GM12864 (cell line): ENCODE results near the gene AGPAT3.

Experiments
- DNase-seq: peaks from one replicate; pipeline ENCODE4 v3.0.0-alpha.2; 2011; ENCODE audit warnings: low read depth
- H3K4me3 ChIP-seq: 2 replicates; pipeline ENCODE4 v1.5.1; 2011; ENCODE audit warnings: mild to moderate bottlenecking, low read depth, low read length, control low read depth
- CTCF ChIP-seq: IDR thresholded peaks from 2 replicates; pipeline ENCODE4 v1.5.1; 2011; ENCODE audit warnings: low read depth, mild to moderate bottlenecking, moderate library complexity, low read length, control low read depth, inconsistent platforms; ENCODE audit errors: missing control alignments

AGPAT3 gene

GRCh38 chr21:43827015-43827611, 37.9 kb upstream of the AGPAT3 start:
- TF ChIP-seq CTCF = no peak
- DNase-seq = no peak
- H3K4me3 ChIP-seq = no peak overlapping the region

- no peak for TF ChIP-seq CTCF
- DNase-seq = no peak
Measured at GRCh38 chr21:43829161-43829560, 35.9 kb upstream of the AGPAT3 start.

GRCh38 chr21:43829575-43830119, 35.4 kb upstream of the AGPAT3 start:
- H3K4me3 ChIP-seq = no peak overlapping the region
- no peak for DNase-seq
- no peak for TF ChIP-seq CTCF

More at GRCh38 chr21:43829161-43829560, 35.9 kb upstream of the AGPAT3 start:
- no peak overlapping the region for H3K4me3 ChIP-seq

- no peak for DNase-seq
- no peak for TF ChIP-seq CTCF
- no peak overlapping the region for H3K4me3 ChIP-seq
Measured at GRCh38 chr21:43832158-43832550, 32.9 kb upstream of the AGPAT3 start.

- no peak for TF ChIP-seq CTCF
- DNase-seq = no peak
- H3K4me3 ChIP-seq = no peak overlapping the region
Measured at GRCh38 chr21:43832648-43833047, 32.4 kb upstream of the AGPAT3 start.

GRCh38 chr21:43834146-43834905, 30.7 kb upstream of the AGPAT3 start:
- DNase-seq = no peak
- H3K4me3 ChIP-seq = no peak overlapping the region
- no peak for TF ChIP-seq CTCF

GRCh38 chr21:43835050-43835449, 30.0 kb upstream of the AGPAT3 start:
- no peak for TF ChIP-seq CTCF
- DNase-seq = no peak
- H3K4me3 ChIP-seq = no peak overlapping the region
